CD8-positive, alpha-beta memory T cell (primary cell): ENCODE results near the gene PNMA1. TPM values are rescaled to one million over a fixed set of nuclear protein-coding genes. Genes with fewer than 3 reads are reported as not detected.

Source experiments
- CTCF ChIA-PET: fragments of 350-600 bp; sonication (Branson Sonifier 250); formaldehyde crosslinking; loops from one replicate; lab custom pipeline; 2021; ENCODE audit warnings: antibody characterized with exemption; lab: Charles Lee
- POLR2A ChIA-PET: fragments of 350-600 bp; sonication (Branson Sonifier 250); formaldehyde crosslinking; loops from one replicate; lab custom pipeline; 2021; ENCODE audit warnings: antibody characterized with exemption; lab: Charles Lee
- DNase-seq, 5 donors: peaks; one replicate each; pipeline versions ENCODE4 v3.0.0 to v3.0.0-alpha.2; 2020 to 2022; ENCODE audit warnings: mixed read lengths in 1 of 5
- H3K27ac ChIP-seq: one replicate; pipeline ENCODE4 v1.7.0; 2013; ENCODE audit warnings: low read depth, mild to moderate bottlenecking, low read length, moderate library complexity
- H3K27me3 ChIP-seq: 2 replicates; pipeline ENCODE4 v1.7.0; 2013; ENCODE audit warnings: low read length, mild to moderate bottlenecking; ENCODE audit not compliant: insufficient read depth, poor library complexity, severe bottlenecking
- H3K36me3 ChIP-seq: 2 replicates; pipeline ENCODE4 v1.7.0; 2013; ENCODE audit warnings: mild to moderate bottlenecking, low read length, moderate library complexity; ENCODE audit not compliant: insufficient read depth
- H3K4me1 ChIP-seq: 2 replicates; pipeline ENCODE4 v1.7.0; 2013; ENCODE audit warnings: mild to moderate bottlenecking, low read length, moderate library complexity; ENCODE audit not compliant: insufficient read depth
- H3K4me3 ChIP-seq: 2 replicates; pipeline ENCODE4 v1.7.0; 2013; ENCODE audit warnings: mild to moderate bottlenecking, low read length
- H3K9me3 ChIP-seq: 2 replicates; pipeline ENCODE4 v1.7.0; 2013; ENCODE audit warnings: mild to moderate bottlenecking, low read length
- H3K27ac Mint-ChIP-seq, 8 donors: one replicate each; pipeline ENCODE4 v1.8.0; 2020 to 2021; ENCODE audit warnings: mixed read lengths in 8 of 8, mild to moderate bottlenecking in 6 of 8, inconsistent platforms in 3 of 8, moderate library complexity in 3 of 8
- H3K27me3 Mint-ChIP-seq, 2 donors: one replicate each; pipeline ENCODE4 v1.8.0; 2020 to 2021; ENCODE audit warnings: mixed read lengths in 2 of 2, mild to moderate bottlenecking in 1 of 2, moderate library complexity in 1 of 2
- H3K36me3 Mint-ChIP-seq, 3 donors: one replicate each; pipeline ENCODE4 v1.8.0; 2020 to 2021; ENCODE audit warnings: mixed read lengths in 3 of 3, inconsistent platforms in 1 of 3, mild to moderate bottlenecking in 1 of 3
- H3K4me1 Mint-ChIP-seq, 3 donors: one replicate each; pipeline ENCODE4 v1.8.0; 2020 to 2021; ENCODE audit warnings: mixed read lengths in 3 of 3, inconsistent platforms in 1 of 3, mild to moderate bottlenecking in 1 of 3
- H3K4me3 Mint-ChIP-seq, 7 donors: one replicate each; pipeline ENCODE4 v1.8.0; 2020 to 2021; ENCODE audit warnings: mixed read lengths in 7 of 7, mild to moderate bottlenecking in 6 of 7, moderate library complexity in 4 of 7, inconsistent platforms in 2 of 7
- H3K9me3 Mint-ChIP-seq, 5 donors: one replicate each; pipeline ENCODE4 v1.8.0; 2020 to 2022; ENCODE audit warnings: mixed read lengths in 5 of 5, mild to moderate bottlenecking in 3 of 5, moderate library complexity in 2 of 5, inconsistent platforms in 1 of 5
- polyA plus RNA-seq: library from polyadenylated mRNA; unstranded; fragments of 300-500 nt; fragmentation: Illumina TruSeq; gene quantifications from one replicate; pipeline ENCODE4 v1.2.3, GENCODE V29; 2021
- total RNA-seq, 2 experiments: library from RNA; stranded (reverse); gene quantifications; one replicate each; pipeline ENCODE4 v1.2.3, GENCODE V29; 2021

Gene PNMA1, protein sequence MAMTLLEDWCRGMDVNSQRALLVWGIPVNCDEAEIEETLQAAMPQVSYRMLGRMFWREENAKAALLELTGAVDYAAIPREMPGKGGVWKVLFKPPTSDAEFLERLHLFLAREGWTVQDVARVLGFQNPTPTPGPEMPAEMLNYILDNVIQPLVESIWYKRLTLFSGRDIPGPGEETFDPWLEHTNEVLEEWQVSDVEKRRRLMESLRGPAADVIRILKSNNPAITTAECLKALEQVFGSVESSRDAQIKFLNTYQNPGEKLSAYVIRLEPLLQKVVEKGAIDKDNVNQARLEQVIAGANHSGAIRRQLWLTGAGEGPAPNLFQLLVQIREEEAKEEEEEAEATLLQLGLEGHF
- total RNA-seq (10 to 100 TPM; 56.8 to 61.0 TPM), polyA plus RNA-seq (43.7 TPM)

DNA sequence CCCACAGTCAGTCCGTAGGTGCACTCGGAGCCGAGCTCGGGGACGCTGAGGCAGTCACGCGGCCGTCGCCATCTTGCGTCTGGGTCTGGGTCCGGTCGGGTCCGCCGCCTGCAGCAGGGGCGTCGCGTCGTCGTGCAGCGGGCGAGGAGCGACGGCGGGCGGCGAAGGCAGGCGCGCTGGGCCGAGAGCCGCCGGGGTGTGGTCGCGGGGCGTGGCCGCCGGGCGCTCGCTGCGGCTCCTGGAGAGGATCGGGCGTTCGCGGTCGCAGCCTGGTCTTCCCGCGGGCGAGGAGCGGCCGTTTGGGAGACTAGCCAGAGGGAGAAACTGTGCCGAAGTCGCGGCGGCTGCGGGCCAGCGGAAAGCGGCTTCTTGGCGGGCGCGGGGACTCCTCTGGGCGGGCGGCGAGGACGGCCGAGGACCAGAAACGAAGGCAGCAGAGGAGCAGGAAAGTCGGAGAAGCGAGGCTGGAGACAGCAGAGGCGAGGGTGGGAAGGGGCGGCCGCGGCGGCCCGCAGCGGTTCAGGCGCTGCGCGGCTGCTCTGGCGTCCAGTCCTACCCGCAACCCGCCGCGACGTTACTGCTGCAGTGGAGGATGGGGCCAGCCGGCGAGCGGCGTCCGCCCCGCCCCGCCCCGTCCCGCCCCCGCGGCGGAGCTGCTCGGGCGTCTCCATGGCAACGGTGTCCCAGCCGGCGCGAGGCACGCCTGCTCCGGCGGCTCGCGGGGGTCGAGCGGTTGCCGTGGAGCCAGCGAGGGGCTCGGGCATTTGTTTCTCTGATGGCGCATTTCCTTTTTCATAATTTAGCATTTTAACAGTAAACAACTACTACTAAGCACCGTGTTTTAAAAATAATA lies at the start of gene PNMA1:
Gene PNMA1 (minus strand): TSS at position 582 of the 853 bp plus-strand sequence. CDS start 745 bp downstream, outside the sequence.
- H3K4me3 ChIP-seq, result peak within 1 kb of the TSS; percentile 75
- peak within 1 kb of the TSS; percentile 64 for H3K27ac ChIP-seq
- peaks cover 6% of the 10 kb centered on the region for H3K4me1 ChIP-seq
- ChIA-PET POLR2A (interaction anchor here (0.7 to 2.9 kb wide), 8 partner anchors 9 to 223 kb away, joined by 3 to 16 read pairs (median 4); partner anchors contain the start of genes ACOT2, RIOX1 and ZNF410), CTCF (interaction anchor here (0.8 to 3.8 kb wide), 5 partner anchors 14 to 101 kb away, joined by 3 to 26 read pairs (median 3); no protein-coding TSS in a partner anchor)
- Mint-ChIP-seq H3K27me3 (no peaks in the 10 kb centered on the region), H3K27ac (peak within 1 kb of the TSS; percentile 93 to 98 (median 98)), H3K4me3 (peak within 1 kb of the TSS; percentile 91 to 99 (median 95)), H3K4me1 (peaks cover 29 to 36% (median 34%) of the 10 kb centered on the region in 3 donors), H3K9me3 (no peaks in the 10 kb centered on the region), H3K36me3 (peaks cover 0 to 59% (median 2%) of the 10 kb centered on the region in 3 donors)
- H3K9me3 ChIP-seq, result no peaks in the 10 kb centered on the region
- H3K36me3 ChIP-seq, result no peaks in the 10 kb centered on the region
- DNase-seq, result peak; percentile 84 to 92 (median 86)
- no peaks in the 10 kb centered on the region for H3K27me3 ChIP-seq

DNA sequence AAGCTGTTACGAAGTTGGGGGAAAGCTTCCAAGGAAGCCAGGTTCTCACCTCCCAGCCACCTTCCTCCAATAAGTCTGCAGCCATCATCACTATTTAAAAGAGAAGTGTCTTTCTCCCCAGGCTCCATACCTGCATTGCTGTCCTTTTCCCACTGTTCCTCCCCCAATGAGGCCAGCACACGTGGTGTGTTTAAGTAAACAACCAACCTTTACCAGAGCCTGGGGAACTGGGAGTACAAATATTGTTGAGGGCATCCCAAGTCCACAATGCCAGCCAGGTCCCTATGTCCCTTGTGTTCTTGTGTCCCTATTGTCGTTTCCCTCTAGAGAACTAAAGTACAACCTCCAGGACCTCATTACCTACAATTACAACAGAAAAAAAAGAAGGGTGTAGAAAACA lies 49.2 kb upstream of the PNMA1 start:
- Mint-ChIP-seq H3K4me1 (peaks cover 57 to 69% (median 61%) of the 10 kb centered on the region in 3 donors), H3K9me3 (no peaks in the 10 kb centered on the region), H3K4me3 (peak overlapping the region in 5 of 7 donors; percentile 25 to 58 (median 32)), H3K36me3 (peaks cover 0 to 11% (median 0%) of the 10 kb centered on the region in 3 donors), H3K27me3 (peaks cover 0 to 2% of the 10 kb centered on the region in 2 donors), H3K27ac (peak overlapping the region; percentile 85 to 100 (median 98))
- CTCF ChIA-PET, result interaction anchor here (1.1 to 14.9 kb wide), 3 partner anchors 9 to 64 kb away, joined by 4 to 358 read pairs (median 6); no protein-coding TSS in a partner anchor
- Histone ChIP-seq H3K4me1 (peaks cover 58% of the 10 kb centered on the region), H3K27ac (peak overlapping the region; percentile 68), H3K27me3 (no peaks in the 10 kb centered on the region), H3K9me3 (no peaks in the 10 kb centered on the region), H3K36me3 (no peaks in the 10 kb centered on the region), H3K4me3 (no peak overlapping the region)
- POLR2A ChIA-PET, result interaction anchor here (1.8 to 6.9 kb wide), 2 partner anchors 8 to 23 kb away, joined by 12 to 215 read pairs; no protein-coding TSS in a partner anchor
- DNase-seq, result no peak

DNA sequence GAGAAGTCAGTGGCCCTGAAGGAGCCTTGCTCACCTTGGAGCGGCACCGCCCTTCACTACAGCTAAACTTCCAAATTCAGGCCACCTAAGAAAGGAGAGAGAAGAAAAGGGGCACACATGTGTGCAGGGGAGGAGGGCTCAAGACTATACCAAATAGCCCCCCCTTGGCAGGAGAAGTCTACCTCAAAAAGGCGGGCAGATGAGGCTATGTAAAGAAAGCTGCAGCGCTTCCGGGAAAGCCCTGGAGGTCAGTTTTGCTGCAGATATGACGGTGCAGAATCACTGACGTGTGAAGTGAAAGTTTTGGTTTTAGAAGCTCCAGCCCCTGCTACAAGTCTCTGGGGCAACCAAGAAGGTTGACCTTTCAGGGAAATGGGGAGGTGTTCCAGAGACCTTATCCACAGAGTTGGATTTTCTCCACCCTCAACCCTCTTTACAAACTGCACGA lies 48.2 kb upstream of the PNMA1 start:
- CTCF ChIA-PET, result interaction anchor here (1.1 to 14.9 kb wide), 5 partner anchors 9 to 65 kb away, joined by 3 to 358 read pairs (median 6); no protein-coding TSS in a partner anchor
- H3K9me3 ChIP-seq, result no peaks in the 10 kb centered on the region
- DNase-seq, result peak in 1 of 5 donors; percentile 64
- H3K27me3 Mint-ChIP-seq, result peaks cover 0 to 2% of the 10 kb centered on the region in 2 donors
- peak overlapping the region; percentile 85 to 100 (median 98) for H3K27ac Mint-ChIP-seq
- H3K4me1 ChIP-seq, result peaks cover 68% of the 10 kb centered on the region
- H3K4me1 Mint-ChIP-seq, result peaks cover 67 to 79% (median 71%) of the 10 kb centered on the region in 3 donors
- POLR2A ChIA-PET, result interaction anchor here (1.8 to 6.9 kb wide), 2 partner anchors 9 to 24 kb away, joined by 12 to 215 read pairs; no protein-coding TSS in a partner anchor
- H3K36me3 Mint-ChIP-seq, result peaks cover 0 to 17% (median 0%) of the 10 kb centered on the region in 3 donors
- H3K27me3 ChIP-seq, result no peaks in the 10 kb centered on the region
- H3K4me3 ChIP-seq, result peak overlapping the region; percentile 49
- H3K9me3 Mint-ChIP-seq, result no peaks in the 10 kb centered on the region
- H3K27ac ChIP-seq, result peak overlapping the region; percentile 68
- peak overlapping the region; percentile 59 to 93 (median 82) for H3K4me3 Mint-ChIP-seq
- H3K36me3 ChIP-seq, result no peaks in the 10 kb centered on the region

DNA sequence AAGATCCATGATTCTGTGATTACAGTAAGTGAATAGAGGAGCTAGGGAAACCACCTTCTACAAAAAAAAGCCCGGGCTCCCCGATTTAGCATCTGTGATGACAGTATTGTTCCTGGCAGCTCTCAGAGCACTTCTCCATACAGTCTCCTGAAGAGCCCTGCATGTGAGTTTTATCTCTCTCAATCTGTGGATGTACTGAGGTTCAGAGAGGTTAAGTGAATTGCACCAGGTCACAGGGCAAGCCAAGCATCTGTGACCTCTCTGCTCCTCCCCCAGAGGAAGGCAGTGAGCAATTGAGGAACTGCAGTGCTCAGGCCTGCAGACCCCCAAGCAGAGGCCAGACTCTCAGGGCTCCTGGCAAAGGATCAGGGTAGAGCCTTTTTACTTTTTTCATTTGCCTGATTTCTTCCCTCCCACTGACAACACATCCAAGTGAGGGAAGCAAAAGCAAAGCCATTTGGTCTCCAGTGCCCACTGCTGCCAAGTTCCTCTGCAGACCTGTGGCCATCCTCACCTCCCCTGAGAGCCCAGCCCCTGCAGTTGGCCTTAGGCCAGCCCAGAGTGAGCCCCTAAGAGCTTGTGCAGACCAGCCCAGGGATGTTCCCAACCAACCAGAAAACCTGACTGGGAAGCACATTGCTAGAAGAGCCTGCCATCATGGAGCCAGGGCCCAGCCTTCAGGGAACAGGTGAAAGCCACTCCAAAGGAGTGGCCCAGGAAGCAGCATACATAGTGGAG lies 47.6 kb upstream of the PNMA1 start:
- Histone ChIP-seq H3K27ac (peak overlapping the region; percentile 68), H3K4me3 (peak overlapping the region; percentile 49), H3K27me3 (no peaks in the 10 kb centered on the region), H3K9me3 (no peaks in the 10 kb centered on the region), H3K4me1 (peaks cover 74% of the 10 kb centered on the region), H3K36me3 (no peaks in the 10 kb centered on the region)
- Mint-ChIP-seq H3K4me3 (peak overlapping the region; percentile 59 to 93 (median 82)), H3K27ac (peak overlapping the region; percentile 96 to 100 (median 99)), H3K27me3 (peaks cover 0 to 2% of the 10 kb centered on the region in 2 donors), H3K36me3 (peaks cover 0 to 17% (median 0%) of the 10 kb centered on the region in 3 donors), H3K4me1 (peaks cover 74 to 82% (median 77%) of the 10 kb centered on the region in 3 donors), H3K9me3 (no peaks in the 10 kb centered on the region)
- CTCF ChIA-PET, result interaction anchor here (1.1 to 14.9 kb wide), 6 partner anchors 8 to 65 kb away, joined by 3 to 358 read pairs (median 6); no protein-coding TSS in a partner anchor
- DNase-seq, result peak in 1 of 5 donors; percentile 37
- POLR2A ChIA-PET, result interaction anchor here (1.8 to 6.9 kb wide), 2 partner anchors 10 to 24 kb away, joined by 12 to 215 read pairs; no protein-coding TSS in a partner anchor

DNA sequence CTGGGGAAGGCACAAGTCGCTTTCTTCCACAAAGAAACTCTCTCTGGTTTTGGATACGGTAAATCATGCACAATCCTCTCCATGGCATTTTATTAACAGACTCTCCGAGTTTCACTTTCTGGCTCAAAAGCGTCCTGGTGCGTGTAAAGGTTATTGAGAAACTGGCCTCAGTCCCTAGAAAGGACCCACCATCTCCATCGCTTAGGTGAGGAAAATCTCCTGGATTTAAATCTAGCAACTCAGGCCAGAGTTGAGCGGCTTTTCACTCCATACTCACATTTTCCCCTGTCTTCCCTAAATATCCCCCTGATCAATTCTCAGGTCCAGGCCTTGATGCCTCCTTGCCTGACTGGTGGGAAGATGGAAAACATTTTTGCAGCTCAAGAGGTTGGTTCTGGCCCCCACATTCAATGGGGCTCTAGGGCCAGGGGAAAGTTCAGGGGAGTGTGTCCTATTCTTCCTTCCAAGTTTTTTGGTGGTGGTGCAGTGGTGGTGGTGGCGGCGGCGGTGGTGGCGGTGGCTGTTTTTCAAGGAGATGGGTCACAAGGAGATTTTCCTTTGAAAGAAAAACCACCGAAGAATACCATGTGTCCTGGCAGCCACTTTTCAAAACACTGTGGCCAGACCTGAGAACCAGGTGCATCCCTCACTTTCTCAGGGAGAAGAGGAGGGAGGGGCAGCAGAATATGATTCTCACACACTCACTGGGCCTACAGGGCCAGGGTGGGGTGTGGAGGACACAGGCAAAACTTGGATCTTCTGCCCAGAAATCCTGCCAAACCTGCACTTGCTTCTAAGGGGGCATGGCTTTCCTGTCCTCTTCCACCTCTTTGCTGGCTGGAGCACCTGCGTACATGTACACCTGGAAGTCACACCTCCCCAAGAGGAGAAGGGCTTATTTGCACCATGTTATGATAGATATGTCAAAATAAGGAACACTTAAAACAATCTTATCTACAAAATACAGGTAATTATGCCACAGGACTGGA lies 46.7 kb upstream of the PNMA1 start:
- DNase-seq, result peak in 1 of 5 donors; percentile 45
- no peaks in the 10 kb centered on the region for H3K27me3 ChIP-seq

More for the DNA sequence above, 46.7 kb upstream of the PNMA1 start:
- Mint-ChIP-seq H3K27ac (peak overlapping the region; percentile 96 to 100 (median 99)), H3K36me3 (peaks cover 0 to 17% (median 0%) of the 10 kb centered on the region in 3 donors), H3K9me3 (no peaks in the 10 kb centered on the region), H3K4me1 (peaks cover 78 to 85% (median 81%) of the 10 kb centered on the region in 3 donors), H3K4me3 (peak overlapping the region; percentile 81 to 98 (median 92)), H3K27me3 (peaks cover 0 to 4% of the 10 kb centered on the region in 2 donors)
- Histone ChIP-seq H3K4me3 (peak overlapping the region; percentile 72), H3K36me3 (no peaks in the 10 kb centered on the region), H3K9me3 (no peaks in the 10 kb centered on the region), H3K4me1 (peaks cover 78% of the 10 kb centered on the region), H3K27ac (peak overlapping the region; percentile 87)
- ChIA-PET POLR2A (interaction anchor here (0.6 to 6.9 kb wide), 22 partner anchors 8 to 270 kb away, joined by 3 to 215 read pairs (median 6); partner anchors contain the start of genes ACOT2, ACOT6, DNAL1 and PNMA1), CTCF (interaction anchor here (0.7 to 14.9 kb wide), 11 partner anchors 9 to 1097 kb away, joined by 3 to 358 read pairs (median 8); no protein-coding TSS in a partner anchor)
